Measurements from ENCODE around the gene SLC37A4.
"Not testable (repeated sequence)": the region's sequence is repeated elsewhere in the genome, so short reads cannot be mapped to it uniquely, and the experiment has no call there.

SLC37A4 gene

GRCh38 chr11:119028346-119029068, 2.2 kb downstream of the SLC37A4 start:
- H3K4me3 Mint-ChIP-seq, result no peak overlapping the region
- no peaks in the 10 kb centered on the region for H3K9me3 Mint-ChIP-seq

GRCh38 chr11:119027561-119028345, 2.9 kb downstream of the SLC37A4 start:
- no peak for ATAC-seq
- Mint-ChIP-seq H3K36me3 (peaks cover 29% of the 10 kb centered on the region), H3K4me3 (no peak overlapping the region), H3K27me3 (no peaks in the 10 kb centered on the region), H3K27ac (no peak overlapping the region), H3K9me3 (no peaks in the 10 kb centered on the region), H3K4me1 (peaks cover 38% of the 10 kb centered on the region)

More at GRCh38 chr11:119028346-119029068, 2.2 kb downstream of the SLC37A4 start:
- Mint-ChIP-seq H3K27ac (peak overlapping the region; percentile 85), H3K36me3 (peaks cover 22% of the 10 kb centered on the region), H3K27me3 (no peaks in the 10 kb centered on the region), H3K4me1 (peaks cover 34% of the 10 kb centered on the region)
- no peak for ATAC-seq

- H3K4me3 Mint-ChIP-seq, result no peak overlapping the region
These were observed 3.7 kb downstream of the SLC37A4 start for GRCh38 chr11:119026970-119027369.

GRCh38 chr11:119025978-119026766, 4.5 kb downstream of the SLC37A4 start:
- Mint-ChIP-seq H3K9me3 (no peaks in the 10 kb centered on the region), H3K27ac (no peak overlapping the region), H3K4me3 (no peak overlapping the region), H3K4me1 (peaks cover 38% of the 10 kb centered on the region), H3K36me3 (peaks cover 41% of the 10 kb centered on the region), H3K27me3 (no peaks in the 10 kb centered on the region)
- no peak for ATAC-seq

More at GRCh38 chr11:119026970-119027369, 3.7 kb downstream of the SLC37A4 start:
- H3K27me3 Mint-ChIP-seq, result no peaks in the 10 kb centered on the region
- H3K4me1 Mint-ChIP-seq, result peaks cover 38% of the 10 kb centered on the region
- H3K27ac Mint-ChIP-seq, result no peak overlapping the region
- no peaks in the 10 kb centered on the region for H3K9me3 Mint-ChIP-seq
- ATAC-seq, result no peak
- peaks cover 35% of the 10 kb centered on the region for H3K36me3 Mint-ChIP-seq

GRCh38 chr11:119025541-119025940, 5.1 kb downstream of the SLC37A4 start:
- Mint-ChIP-seq H3K36me3 (peaks cover 41% of the 10 kb centered on the region), H3K4me3 (no peak overlapping the region), H3K27me3 (no peaks in the 10 kb centered on the region), H3K27ac (no peak overlapping the region), H3K9me3 (no peaks in the 10 kb centered on the region), H3K4me1 (peaks cover 38% of the 10 kb centered on the region)
- no peak for ATAC-seq

GRCh38 chr11:119025099-119025473, 5.6 kb downstream of the SLC37A4 start:
- H3K36me3 Mint-ChIP-seq, result peaks cover 43% of the 10 kb centered on the region
- H3K4me3 Mint-ChIP-seq, result no peak overlapping the region
- no peaks in the 10 kb centered on the region for H3K27me3 Mint-ChIP-seq
- H3K4me1 Mint-ChIP-seq, result peaks cover 41% of the 10 kb centered on the region
- H3K27ac Mint-ChIP-seq, result no peak overlapping the region
- no peak for ATAC-seq
- no peaks in the 10 kb centered on the region for H3K9me3 Mint-ChIP-seq

GRCh38 chr11:119024430-119025098, 6.1 kb downstream of the SLC37A4 start:
- Mint-ChIP-seq H3K27ac (peak overlapping the region; percentile 44), H3K4me1 (peaks cover 40% of the 10 kb centered on the region), H3K4me3 (no peak overlapping the region), H3K9me3 (no peaks in the 10 kb centered on the region), H3K27me3 (no peaks in the 10 kb centered on the region), H3K36me3 (peaks cover 47% of the 10 kb centered on the region)
- ATAC-seq, result no peak

- ATAC-seq, result no peak
- H3K27me3 Mint-ChIP-seq, result no peaks in the 10 kb centered on the region
- H3K4me1 Mint-ChIP-seq, result peaks cover 36% of the 10 kb centered on the region
These were observed 6.9 kb downstream of the SLC37A4 start for GRCh38 chr11:119023741-119024140.

GRCh38 chr11:119021631-119022030, 9.0 kb downstream of the SLC37A4 start:
- Mint-ChIP-seq H3K4me3 (no peak overlapping the region), H3K4me1 (peaks cover 28% of the 10 kb centered on the region), H3K36me3 (peaks cover 56% of the 10 kb centered on the region), H3K27ac (no peak overlapping the region), H3K27me3 (no peaks in the 10 kb centered on the region), H3K9me3 (no peaks in the 10 kb centered on the region)
- no peak for ATAC-seq

More at GRCh38 chr11:119023741-119024140, 6.9 kb downstream of the SLC37A4 start:
- H3K27ac Mint-ChIP-seq, result no peak overlapping the region
- H3K4me3 Mint-ChIP-seq, result no peak overlapping the region
- H3K9me3 Mint-ChIP-seq, result no peaks in the 10 kb centered on the region
- H3K36me3 Mint-ChIP-seq, result peaks cover 47% of the 10 kb centered on the region

GRCh38 chr11:119019996-119020395, 10.7 kb downstream of the SLC37A4 start:
- H3K27ac Mint-ChIP-seq, result peak overlapping the region; percentile 95
- peaks cover 62% of the 10 kb centered on the region for H3K36me3 Mint-ChIP-seq
- no peak for ATAC-seq
- H3K9me3 Mint-ChIP-seq, result no peaks in the 10 kb centered on the region
- peaks cover 40% of the 10 kb centered on the region for H3K4me1 Mint-ChIP-seq
- H3K4me3 Mint-ChIP-seq, result peak overlapping the region; percentile 95
- H3K27me3 Mint-ChIP-seq, result no peaks in the 10 kb centered on the region

- no peaks in the 10 kb centered on the region for H3K9me3 Mint-ChIP-seq
- H3K36me3 Mint-ChIP-seq, result peaks cover 57% of the 10 kb centered on the region
- H3K4me3 Mint-ChIP-seq, result peak within 1 kb of the TSS; percentile 95
- H3K4me1 Mint-ChIP-seq, result peaks cover 27% of the 10 kb centered on the region
- H3K27ac Mint-ChIP-seq, result peak within 1 kb of the TSS; percentile 95
- H3K27me3 Mint-ChIP-seq, result no peaks in the 10 kb centered on the region
- peak; percentile 97 for ATAC-seq
These were observed 12.4 kb downstream of the SLC37A4 start, which contains the start of the genes RPS25 and TRAPPC4 for GRCh38 chr11:119018074-119018938. RPS25 (minus strand) TSS chr11:119018343; CDS start chr11:119018284, 59 bp downstream. TRAPPC4 (plus strand) TSS chr11:119018766; CDS start chr11:119018796, 30 bp downstream.

GRCh38 chr11:119017377-119017776, 13.3 kb downstream of the SLC37A4 start:
- ATAC-seq, H3K27me3 Mint-ChIP-seq, H3K9me3 Mint-ChIP-seq: not testable (repeated sequence)
- H3K27ac Mint-ChIP-seq, result peak overlapping the region; percentile 95
- H3K36me3 Mint-ChIP-seq, result peaks cover 58% of the 10 kb centered on the region
- H3K4me1 Mint-ChIP-seq, result peaks cover 24% of the 10 kb centered on the region
- H3K4me3 Mint-ChIP-seq, result peak overlapping the region; percentile 95

GRCh38 chr11:119016216-119017009, 14.3 kb downstream of the SLC37A4 start:
- H3K27me3 Mint-ChIP-seq, result no peaks in the 10 kb centered on the region
- peak overlapping the region; percentile 95 for H3K27ac Mint-ChIP-seq
- peaks cover 24% of the 10 kb centered on the region for H3K4me1 Mint-ChIP-seq
- H3K9me3 Mint-ChIP-seq, result no peaks in the 10 kb centered on the region
- H3K36me3 Mint-ChIP-seq, result peaks cover 55% of the 10 kb centered on the region
- ATAC-seq, result no peak
- peak overlapping the region; percentile 95 for H3K4me3 Mint-ChIP-seq

Measured in stimulated activated memory B cell treated with anti-CD40 and anti-IgM and Interleukin-4, amounts not matched to agents 10 μg/mL and 1 μg/mL and 100 μg/mL, for 72 hours (primary cell).